Measurements from ENCODE around the gene MRS2. TPM values are rescaled to one million over a fixed set of nuclear protein-coding genes. Genes with fewer than 3 reads are reported as not detected.

The MRS2 gene
- polyA plus RNA-seq, 1 experiment: 19.9 TPM

DNA sequence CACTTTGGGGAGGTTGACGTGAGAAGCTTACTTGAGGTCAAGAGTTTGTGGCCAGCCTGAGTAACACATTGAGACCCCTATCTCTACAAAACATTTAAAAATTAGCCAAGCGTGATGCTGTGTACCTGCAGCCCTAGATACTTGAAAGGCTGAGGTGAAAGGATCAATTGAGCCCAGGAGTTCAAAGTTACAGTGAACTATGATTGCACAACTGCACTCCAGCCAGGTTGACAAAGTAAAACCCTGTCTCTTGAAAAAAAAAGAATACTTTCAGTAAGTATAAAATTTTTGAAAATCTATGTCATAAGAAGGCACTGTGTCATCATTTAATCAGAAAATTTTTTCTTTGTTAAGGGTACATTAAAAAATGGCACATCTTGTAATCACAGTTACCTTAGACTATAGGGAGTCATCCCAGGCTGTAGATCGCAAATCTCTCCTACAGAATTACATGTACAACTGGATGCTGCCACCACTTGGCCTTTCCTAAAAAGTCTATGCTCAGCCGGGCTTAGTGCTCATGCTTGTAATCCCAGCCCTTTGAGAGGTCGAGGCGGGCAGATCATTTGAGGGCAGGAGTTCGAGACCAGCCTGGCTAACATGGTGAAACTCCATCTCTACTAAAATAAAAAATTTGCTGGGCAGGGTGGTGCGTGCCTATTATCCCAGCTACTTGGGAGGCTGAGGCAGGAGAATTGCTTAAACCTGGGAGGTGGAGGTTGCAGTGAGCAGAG is 17.0 kb upstream of the MRS2 start:
- Histone ChIP-seq H3K27me3 (ENCODE audit: control insufficient read depth, insufficient read depth, low read length) (no peaks in the 10 kb centered on the region), H3K9me3 (ENCODE audit: control insufficient read depth, insufficient read depth, low read length) (no peaks in the 10 kb centered on the region), H3K27ac (ENCODE audit: low read depth, low read length) (no peak overlapping the region), H3K4me3 (ENCODE audit: low read depth, low read length) (no peak overlapping the region)
- ChIA-PET POLR2A (no interaction called here), CTCF (interaction anchor here (4.8 kb wide), 1 partner anchor 104 kb away, joined by 83 read pairs; no protein-coding TSS in a partner anchor)
- DNase-seq (ENCODE audit: low read depth, low spot score): no peak
- TF ChIP-seq, protein P1, sequence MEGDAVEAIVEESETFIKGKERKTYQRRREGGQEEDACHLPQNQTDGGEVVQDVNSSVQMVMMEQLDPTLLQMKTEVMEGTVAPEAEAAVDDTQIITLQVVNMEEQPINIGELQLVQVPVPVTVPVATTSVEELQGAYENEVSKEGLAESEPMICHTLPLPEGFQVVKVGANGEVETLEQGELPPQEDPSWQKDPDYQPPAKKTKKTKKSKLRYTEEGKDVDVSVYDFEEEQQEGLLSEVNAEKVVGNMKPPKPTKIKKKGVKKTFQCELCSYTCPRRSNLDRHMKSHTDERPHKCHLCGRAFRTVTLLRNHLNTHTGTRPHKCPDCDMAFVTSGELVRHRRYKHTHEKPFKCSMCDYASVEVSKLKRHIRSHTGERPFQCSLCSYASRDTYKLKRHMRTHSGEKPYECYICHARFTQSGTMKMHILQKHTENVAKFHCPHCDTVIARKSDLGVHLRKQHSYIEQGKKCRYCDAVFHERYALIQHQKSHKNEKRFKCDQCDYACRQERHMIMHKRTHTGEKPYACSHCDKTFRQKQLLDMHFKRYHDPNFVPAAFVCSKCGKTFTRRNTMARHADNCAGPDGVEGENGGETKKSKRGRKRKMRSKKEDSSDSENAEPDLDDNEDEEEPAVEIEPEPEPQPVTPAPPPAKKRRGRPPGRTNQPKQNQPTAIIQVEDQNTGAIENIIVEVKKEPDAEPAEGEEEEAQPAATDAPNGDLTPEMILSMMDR (IDR thresholded peaks at IDR 0.05; ENCODE audit: low read depth, low read length): no peak

DNA sequence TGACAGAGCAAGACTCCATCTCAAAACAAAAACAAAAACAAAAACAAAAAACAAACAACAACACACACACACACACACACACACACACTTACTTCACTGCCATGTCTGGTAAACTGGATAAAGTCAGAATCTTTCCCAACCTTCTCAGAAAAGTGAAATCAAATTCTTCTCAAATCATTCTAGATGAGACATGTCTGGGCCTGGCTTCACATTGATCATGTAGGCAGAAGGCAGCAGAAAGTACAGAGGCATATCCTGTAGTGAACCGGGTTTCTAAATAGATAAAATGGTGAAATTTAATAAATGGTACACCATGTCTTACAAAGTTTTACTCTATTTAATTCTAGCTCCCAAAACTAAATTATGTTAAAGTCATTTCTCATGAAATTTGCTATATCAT is 14.9 kb upstream of the MRS2 start:
- Histone ChIP-seq H3K9me3 (ENCODE audit: control insufficient read depth, insufficient read depth, low read length) (no peaks in the 10 kb centered on the region), H3K27ac (ENCODE audit: low read depth, low read length) (no peak overlapping the region), H3K27me3 (ENCODE audit: control insufficient read depth, insufficient read depth, low read length) (peaks cover 5% of the 10 kb centered on the region), H3K4me3 (ENCODE audit: low read depth, low read length) (no peak overlapping the region)
- POLR2A ChIA-PET: no interaction called here
- CTCF ChIA-PET: interaction anchor here (0.9 to 4.8 kb wide), 5 partner anchors 10 to 106 kb away, joined by 4 to 83 read pairs (median 8); partner anchors contain the start of gene MRS2
- TF ChIP-seq, protein P1 (IDR thresholded peaks at IDR 0.05; ENCODE audit: low read depth, low read length): no peak
- no peak for DNase-seq (ENCODE audit: low read depth, low spot score)

DNA sequence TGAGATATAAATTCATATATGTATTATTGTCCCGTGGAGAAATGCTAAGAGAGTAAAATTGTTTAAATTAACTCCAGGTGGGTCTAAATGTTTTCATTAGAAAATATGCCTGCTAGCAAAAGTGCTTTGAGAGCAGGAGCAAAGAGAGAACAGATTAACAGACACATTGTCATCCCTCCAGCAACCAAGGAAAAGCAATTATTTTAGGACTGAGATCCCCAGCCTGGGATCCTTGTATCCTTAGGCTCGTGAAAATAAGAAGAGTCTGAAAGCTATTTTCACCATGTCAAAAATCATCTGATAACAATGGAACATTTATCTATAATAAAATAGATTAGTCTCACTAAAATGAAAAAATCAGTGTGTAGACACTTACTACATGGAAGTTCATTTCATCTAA is 11.5 kb upstream of the MRS2 start:
- Histone ChIP-seq H3K27ac (ENCODE audit: low read depth, low read length) (no peak overlapping the region), H3K4me3 (ENCODE audit: low read depth, low read length) (no peak overlapping the region), H3K27me3 (ENCODE audit: control insufficient read depth, insufficient read depth, low read length) (peaks cover 5% of the 10 kb centered on the region), H3K9me3 (ENCODE audit: control insufficient read depth, insufficient read depth, low read length) (no peaks in the 10 kb centered on the region)
- ChIA-PET CTCF (interaction anchor here (2.0 kb wide), 1 partner anchor 108 kb away, joined by 6 read pairs; no protein-coding TSS in a partner anchor), POLR2A (no interaction called here)
- no peak for DNase-seq (ENCODE audit: low read depth, low spot score)
- TF ChIP-seq, protein P1 (IDR thresholded peaks at IDR 0.05; ENCODE audit: low read depth, low read length): no peak

DNA sequence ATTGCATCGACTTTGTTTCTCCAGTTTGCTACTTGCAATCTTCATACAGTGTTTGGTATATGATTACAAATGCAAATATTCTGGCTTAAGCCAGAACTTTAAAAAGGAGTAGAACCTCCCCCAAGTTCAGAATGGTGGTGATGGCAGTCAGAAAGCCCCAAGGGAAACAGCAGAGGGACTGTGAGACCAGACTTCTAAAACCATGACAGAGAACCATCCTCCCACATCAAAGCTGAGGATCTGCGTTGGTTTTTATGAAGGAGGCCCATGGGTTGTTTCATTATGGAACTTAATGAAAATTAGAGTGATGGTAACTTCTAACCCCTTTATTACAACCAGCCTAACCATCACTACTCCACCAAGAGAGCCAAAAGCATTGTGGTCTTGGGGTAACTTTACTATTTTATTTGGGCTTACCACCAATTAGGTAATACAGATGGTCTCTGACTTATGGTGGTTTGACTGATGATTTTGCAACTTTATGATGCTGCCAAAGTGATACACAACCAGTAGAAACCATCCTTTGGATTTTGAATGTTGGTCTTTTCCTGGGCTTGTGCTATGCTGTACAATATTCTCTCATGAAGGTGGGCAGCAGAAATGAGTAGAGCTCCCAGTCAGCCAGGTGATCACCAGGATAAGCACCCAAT is 10.9 kb upstream of the MRS2 start:
- ChIA-PET CTCF (interaction anchor here (2.0 kb wide), 1 partner anchor 109 kb away, joined by 6 read pairs; no protein-coding TSS in a partner anchor), POLR2A (no interaction called here)
- no peak for DNase-seq (ENCODE audit: low read depth, low spot score)
- Histone ChIP-seq H3K4me3 (ENCODE audit: low read depth, low read length) (no peak overlapping the region), H3K27ac (ENCODE audit: low read depth, low read length) (no peak overlapping the region), H3K9me3 (ENCODE audit: control insufficient read depth, insufficient read depth, low read length) (no peaks in the 10 kb centered on the region), H3K27me3 (ENCODE audit: control insufficient read depth, insufficient read depth, low read length) (peaks cover 5% of the 10 kb centered on the region)
- TF ChIP-seq, protein P1 (IDR thresholded peaks at IDR 0.05; ENCODE audit: low read depth, low read length): no peak
